NB4 (cell line): ENCODE measurements around the gene PMAIP1.

Experiments
- CTCF ChIP-seq: IDR thresholded peaks from one replicate; pipeline ENCODE4 v1.5.1; 2012; ENCODE audit warnings: low read depth, low read length
- MAX ChIP-seq: IDR thresholded peaks from 2 replicates; pipeline ENCODE4 v1.6.1; 2011; ENCODE audit warnings: low read depth, low read length
- MYC ChIP-seq: IDR thresholded peaks from 2 replicates; pipeline ENCODE4 v1.6.1; 2011; ENCODE audit warnings: low read depth, low read length
- POLR2A ChIP-seq: IDR thresholded peaks from 2 replicates; pipeline ENCODE4 v1.6.1; 2011; ENCODE audit warnings: mild to moderate bottlenecking; ENCODE audit not compliant: insufficient read length; ENCODE audit errors: extremely low read depth

DNA sequence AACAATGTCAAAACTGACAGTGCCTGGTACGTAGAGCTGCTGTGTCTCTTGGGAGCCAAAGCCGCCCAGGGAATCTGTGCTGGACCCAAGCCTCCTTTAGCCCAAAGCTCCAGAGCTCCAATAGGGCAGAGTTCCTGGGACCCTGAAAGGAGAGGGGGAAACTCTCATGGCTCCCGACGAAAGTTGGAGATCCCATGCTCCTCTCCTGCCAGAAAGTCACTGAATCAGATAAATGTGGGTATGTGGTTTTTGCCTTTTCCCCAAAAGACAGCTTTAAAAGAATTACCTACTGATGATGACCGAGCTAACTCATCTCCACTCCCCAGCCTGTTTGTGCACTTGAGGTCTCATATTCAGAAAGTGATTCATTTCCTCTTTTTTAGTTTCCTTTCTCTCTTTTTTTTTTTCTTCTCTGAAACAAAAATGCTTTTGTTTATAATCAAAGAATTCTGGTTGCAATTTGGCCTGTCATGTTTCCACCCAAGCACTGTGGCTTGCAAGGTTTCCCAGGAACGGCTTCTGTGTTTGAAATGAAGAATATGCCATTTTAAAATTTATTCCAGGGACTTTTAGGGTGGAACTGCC, 14.1 kb upstream of the PMAIP1 start:
- TF ChIP-seq CTCF (no peak), POLR2A (no peak), MAX (no peak), MYC (no peak)
